ENCODE data around the gene CCNG2. TPM values are rescaled to one million over a fixed set of nuclear protein-coding genes. Genes with fewer than 3 reads are reported as not detected.

CCNG2 gene
- total RNA-seq, 1 experiment from 2014 or later: 25.6 TPM

DNA sequence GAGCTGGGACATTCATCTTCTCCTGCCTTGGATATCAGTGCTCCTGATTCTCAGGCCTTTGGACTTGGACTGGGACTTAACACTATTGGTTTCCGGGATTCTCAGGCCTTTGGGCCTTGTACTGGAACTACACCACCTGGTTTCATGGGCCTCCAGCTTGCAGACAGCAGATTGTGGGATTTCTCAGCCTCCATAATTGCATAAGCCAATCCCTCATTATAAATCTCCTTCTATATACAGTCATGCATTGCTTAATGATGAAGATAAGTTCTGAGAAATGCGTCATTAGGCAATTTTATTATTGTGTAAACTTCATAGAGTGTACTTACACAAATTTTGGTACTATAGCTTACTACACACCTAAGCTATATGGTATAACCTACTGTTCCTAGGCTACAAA, 8.9 kb upstream of the CCNG2 start:
- no peaks in the 10 kb centered on the region for H3K27me3 ChIP-seq (replicated peaks; ENCODE audit: control insufficient read depth, insufficient read depth, low read length)
- intact Hi-C loops (cut with micrococcal nuclease; ENCODE audit: unreplicated experiment): no loop called here
- H3K9me3 ChIP-seq: no peaks in the 10 kb centered on the region
- Mint-ChIP-seq H3K27ac (ENCODE audit: unreplicated experiment) (no peak overlapping the region), H3K4me1 (ENCODE audit: low read depth, unreplicated experiment) (peaks cover 15% of the 10 kb centered on the region), H3K27me3 (ENCODE audit: insufficient read depth, unreplicated experiment) (no peaks in the 10 kb centered on the region), H3K9me3 (ENCODE audit: unreplicated experiment) (no peaks in the 10 kb centered on the region), H3K36me3 (ENCODE audit: insufficient read depth, unreplicated experiment) (no peaks in the 10 kb centered on the region), H3K4me3 (ENCODE audit: unreplicated experiment) (no peak overlapping the region)
- BruUV-seq (replicated peaks): no TSS peak
- H3K4me3 ChIP-seq (ENCODE audit: low read depth, low read length): no peak overlapping the region
- DNase-seq: no peak
- POLR2A ChIA-PET: no interaction called here
- TF ChIP-seq, protein P1, sequence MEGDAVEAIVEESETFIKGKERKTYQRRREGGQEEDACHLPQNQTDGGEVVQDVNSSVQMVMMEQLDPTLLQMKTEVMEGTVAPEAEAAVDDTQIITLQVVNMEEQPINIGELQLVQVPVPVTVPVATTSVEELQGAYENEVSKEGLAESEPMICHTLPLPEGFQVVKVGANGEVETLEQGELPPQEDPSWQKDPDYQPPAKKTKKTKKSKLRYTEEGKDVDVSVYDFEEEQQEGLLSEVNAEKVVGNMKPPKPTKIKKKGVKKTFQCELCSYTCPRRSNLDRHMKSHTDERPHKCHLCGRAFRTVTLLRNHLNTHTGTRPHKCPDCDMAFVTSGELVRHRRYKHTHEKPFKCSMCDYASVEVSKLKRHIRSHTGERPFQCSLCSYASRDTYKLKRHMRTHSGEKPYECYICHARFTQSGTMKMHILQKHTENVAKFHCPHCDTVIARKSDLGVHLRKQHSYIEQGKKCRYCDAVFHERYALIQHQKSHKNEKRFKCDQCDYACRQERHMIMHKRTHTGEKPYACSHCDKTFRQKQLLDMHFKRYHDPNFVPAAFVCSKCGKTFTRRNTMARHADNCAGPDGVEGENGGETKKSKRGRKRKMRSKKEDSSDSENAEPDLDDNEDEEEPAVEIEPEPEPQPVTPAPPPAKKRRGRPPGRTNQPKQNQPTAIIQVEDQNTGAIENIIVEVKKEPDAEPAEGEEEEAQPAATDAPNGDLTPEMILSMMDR (IDR thresholded peaks at IDR 0.05; ENCODE audit: insufficient read depth in 1 of 2, low read depth in 1 of 2, low read length in 1 of 2, severe bottlenecking in 1 of 2, unreplicated experiment in 1 of 2): no peak
- peaks cover 21% of the 10 kb centered on the region for H3K4me1 ChIP-seq
- no peaks in the 10 kb centered on the region for H3K36me3 ChIP-seq (ENCODE audit: control insufficient read depth, insufficient read depth, low read length)
- CTCF ChIA-PET: no interaction called here

DNA sequence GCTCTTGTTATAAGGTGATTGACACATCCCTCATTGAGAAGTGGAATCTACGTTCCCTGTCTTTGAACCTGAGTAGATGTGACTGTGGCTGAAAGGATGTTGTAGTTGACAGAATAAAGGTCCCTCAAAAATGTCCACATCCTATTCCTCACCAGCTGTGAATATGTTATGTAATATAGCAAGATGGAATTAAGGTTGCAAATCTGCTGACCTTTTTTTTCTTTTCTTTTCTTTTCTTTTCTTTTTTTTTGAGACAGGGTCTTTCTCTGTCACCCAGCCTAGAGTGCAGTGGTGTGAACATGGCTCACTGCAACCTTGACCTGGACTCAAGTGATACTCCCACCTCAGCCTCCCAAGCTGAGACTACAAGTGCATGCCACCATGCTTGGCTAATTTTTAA, 7.2 kb upstream of the CCNG2 start:
- intact Hi-C loops (cut with micrococcal nuclease; ENCODE audit: unreplicated experiment): no loop called here
- peaks cover 15% of the 10 kb centered on the region for H3K4me1 Mint-ChIP-seq (ENCODE audit: low read depth, unreplicated experiment)
- Histone ChIP-seq H3K4me1 (peaks cover 21% of the 10 kb centered on the region), H3K4me3 (ENCODE audit: low read depth, low read length) (no peak overlapping the region), H3K36me3 (ENCODE audit: control insufficient read depth, insufficient read depth, low read length) (no peaks in the 10 kb centered on the region), H3K27me3 (replicated peaks; ENCODE audit: control insufficient read depth, insufficient read depth, low read length) (no peaks in the 10 kb centered on the region), H3K9me3 (no peaks in the 10 kb centered on the region)
- TF ChIP-seq, protein P1 (IDR thresholded peaks at IDR 0.05; ENCODE audit: insufficient read depth in 1 of 2, low read depth in 1 of 2, low read length in 1 of 2, severe bottlenecking in 1 of 2, unreplicated experiment in 1 of 2): no peak
- CTCF ChIA-PET: no interaction called here
- no peaks in the 10 kb centered on the region for H3K27me3 Mint-ChIP-seq (ENCODE audit: insufficient read depth, unreplicated experiment)
- no peaks in the 10 kb centered on the region for H3K9me3 Mint-ChIP-seq (ENCODE audit: unreplicated experiment)
- no peak overlapping the region for H3K4me3 Mint-ChIP-seq (ENCODE audit: unreplicated experiment)
- POLR2A ChIA-PET: interaction anchor here (0.7 kb wide), 1 partner anchor 59 kb away, joined by 7 read pairs; no protein-coding TSS in a partner anchor
- no peaks in the 10 kb centered on the region for H3K36me3 Mint-ChIP-seq (ENCODE audit: insufficient read depth, unreplicated experiment)
- H3K27ac Mint-ChIP-seq (ENCODE audit: unreplicated experiment): no peak overlapping the region
- BruUV-seq (replicated peaks): no TSS peak
- no peak for DNase-seq

DNA sequence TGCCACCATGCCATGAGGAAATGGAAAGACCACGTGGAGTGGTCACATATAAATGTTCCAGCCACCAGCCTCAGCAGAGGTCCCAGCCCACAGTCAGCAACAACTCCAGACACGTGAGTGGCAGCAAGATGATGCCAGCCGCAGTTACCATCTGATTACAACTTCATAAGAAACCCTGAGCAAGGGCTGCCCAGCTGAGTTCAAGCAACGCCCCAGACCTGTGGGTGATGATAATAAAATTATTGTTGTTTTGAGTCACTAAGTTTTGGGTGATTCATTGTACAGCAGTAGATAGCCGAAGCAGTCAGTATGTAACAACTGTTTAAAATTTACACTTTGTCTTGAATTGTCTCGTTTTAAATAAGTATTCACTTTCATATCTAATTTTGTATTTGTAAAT, 5.8 kb upstream of the CCNG2 start:
- DNase-seq: no peak
- POLR2A ChIA-PET: no interaction called here
- Mint-ChIP-seq H3K4me1 (ENCODE audit: low read depth, unreplicated experiment) (peaks cover 18% of the 10 kb centered on the region), H3K27ac (ENCODE audit: unreplicated experiment) (no peak overlapping the region), H3K9me3 (ENCODE audit: unreplicated experiment) (no peaks in the 10 kb centered on the region), H3K4me3 (ENCODE audit: unreplicated experiment) (no peak overlapping the region), H3K36me3 (ENCODE audit: insufficient read depth, unreplicated experiment) (peaks cover under 1% of the 10 kb centered on the region), H3K27me3 (ENCODE audit: insufficient read depth, unreplicated experiment) (no peaks in the 10 kb centered on the region)
- TF ChIP-seq, protein P1 (IDR thresholded peaks at IDR 0.05; ENCODE audit: insufficient read depth in 1 of 2, low read depth in 1 of 2, low read length in 1 of 2, severe bottlenecking in 1 of 2, unreplicated experiment in 1 of 2): no peak
- Histone ChIP-seq H3K4me1 (peaks cover 16% of the 10 kb centered on the region), H3K4me3 (ENCODE audit: low read depth, low read length) (no peak overlapping the region), H3K36me3 (ENCODE audit: control insufficient read depth, insufficient read depth, low read length) (no peaks in the 10 kb centered on the region), H3K9me3 (no peaks in the 10 kb centered on the region), H3K27me3 (replicated peaks; ENCODE audit: control insufficient read depth, insufficient read depth, low read length) (no peaks in the 10 kb centered on the region)
- CTCF ChIA-PET: no interaction called here
- intact Hi-C loops (cut with micrococcal nuclease; ENCODE audit: unreplicated experiment): no loop called here
- BruUV-seq (replicated peaks): no TSS peak
